Lung (tissue), 12 donors: ENCODE results near the gene SEPTIN5. TPM values are rescaled to one million over a fixed set of nuclear protein-coding genes. Genes with fewer than 3 reads are reported as not detected.

ENCODE experiments used
- ATAC-seq: fragments of 200-7000 bp; cut with Tn5 transposase; one replicate; pipeline ENCODE4 v1.9.1; 2020; ENCODE audit warnings: moderate number of reproducible peaks; ENCODE audit not compliant: insufficient read depth, low FRiP score
- DNase-seq, 3 donors: peaks; one replicate each; pipeline ENCODE4 v3.0.0-alpha.2; 2013 to 2017
- H3K27ac ChIP-seq, 2 donors: one replicate each; pipeline ENCODE4 v1.5.1; 2013; ENCODE audit warnings: mild to moderate bottlenecking in 2 of 2, moderate library complexity in 2 of 2, control low read depth in 1 of 2, inconsistent platforms in 1 of 2, low read depth in 1 of 2, low read length in 1 of 2
- H3K27me3 ChIP-seq, 3 donors: one replicate each; pipeline ENCODE4 v1.5.1; 2013; ENCODE audit warnings: low read length in 2 of 3; ENCODE audit not compliant: control insufficient read depth in 3 of 3, insufficient read depth in 3 of 3
- H3K36me3 ChIP-seq, 4 donors: one replicate each; pipeline ENCODE4 v1.5.1; 2013; ENCODE audit warnings: low read length in 4 of 4, mild to moderate bottlenecking in 1 of 4, moderate library complexity in 1 of 4; ENCODE audit not compliant: control insufficient read depth in 4 of 4, insufficient read depth in 4 of 4
- H3K4me1 ChIP-seq, 5 donors: one replicate each; pipeline ENCODE4 v1.5.1; 2013; ENCODE audit warnings: low read length in 5 of 5, mild to moderate bottlenecking in 2 of 5, moderate library complexity in 1 of 5; ENCODE audit not compliant: control insufficient read depth in 5 of 5, insufficient read depth in 5 of 5
- H3K4me3 ChIP-seq: one replicate; pipeline ENCODE4 v1.5.1; 2013; ENCODE audit warnings: mild to moderate bottlenecking, control low read depth, moderate library complexity
- H3K9ac ChIP-seq, 2 donors: one replicate each; pipeline ENCODE4 v1.5.1; 2013; ENCODE audit warnings: low read length in 2 of 2, control low read depth in 1 of 2; ENCODE audit not compliant: insufficient read depth in 1 of 2
- H3K9me3 ChIP-seq, 4 donors: one replicate each; pipeline ENCODE4 v1.5.1; 2013; ENCODE audit warnings: low read length in 3 of 4, mild to moderate bottlenecking in 1 of 4, moderate library complexity in 1 of 4; ENCODE audit not compliant: control insufficient read depth in 4 of 4, insufficient read depth in 3 of 4
- CTCF ChIP-seq: IDR thresholded peaks from 2 replicates; pipeline ENCODE4 v1.5.1; 2012; ENCODE audit warnings: mild to moderate bottlenecking; ENCODE audit errors: control extremely low read depth, extremely low read depth
- WGBS, 2 donors: extraction: QIAGEN DNeasy Blood & Tissue Kit; methylation state at CpG; one replicate each; pipeline ENCODE4 v1.1.7; 2013; 5-methylcytosine and 5-hydroxymethylcytosine counted together
- polyA plus RNA-seq, 2 donors: library from polyadenylated mRNA; stranded (reverse); fragments of 200-250 nt; gene quantifications; one replicate each; pipeline ENCODE4 v1.2.1, GENCODE V29; 2013
- total RNA-seq, 2 donors: library from RNA; depleted of rRNA in 1 of 2; stranded (reverse); fragments of >200 nt in 1 of 2; gene quantifications; one replicate each; pipeline ENCODE4 v1.2.1, GENCODE V29; 2014 to 2021
- donor health status: control.
- donor health status: control.
- donor health status: Bipolar disorder and iron deficiency.
- donor health status: healthy.
- donor health status: DM: yes; HTN: yes; CAD: no.

The SEPTIN5 gene
- total and polyA plus RNA-seq, 4 donors: 10.4 to 32.5 (median 14.2) TPM

DNA sequence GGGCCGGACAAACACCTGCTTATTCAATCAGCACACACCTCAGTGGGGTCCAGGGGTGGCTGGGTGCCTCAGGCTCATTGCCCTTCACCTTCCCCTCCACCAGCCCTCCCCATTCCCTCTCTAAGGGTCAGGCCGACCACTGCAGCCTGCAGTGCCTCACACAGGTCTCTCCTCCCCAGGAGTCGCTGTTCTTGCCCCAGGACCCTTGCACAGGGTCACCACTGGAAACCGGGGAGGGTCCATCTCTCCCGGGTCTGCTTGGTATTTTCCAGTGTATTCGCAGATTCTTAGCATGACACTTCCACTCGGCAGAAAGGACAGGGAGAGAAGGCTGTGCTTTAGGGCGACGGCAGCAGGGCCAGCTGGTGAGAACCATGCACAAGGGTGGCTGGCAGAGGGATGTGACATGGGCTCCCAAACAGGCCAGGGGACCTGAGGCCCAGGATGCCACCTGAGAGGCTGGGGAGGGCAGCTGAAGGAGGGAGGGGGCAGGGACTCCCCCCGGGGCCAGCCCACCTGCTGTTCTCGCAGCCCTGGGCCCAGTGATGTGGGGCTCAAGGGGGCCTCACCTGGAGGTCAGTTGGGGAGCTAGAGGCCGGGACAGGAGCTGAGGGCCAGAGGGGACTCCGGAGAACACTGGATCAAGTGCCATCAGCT is 30.2 kb downstream of the SEPTIN5 start:
- H3K36me3 ChIP-seq: no peaks in the 10 kb centered on the region
- TF ChIP-seq CTCF: no peak
- 87 to 91% methylated on average over 13 of the region's 13 CpGs for WGBS, 2 donors
- no peak overlapping the region for H3K27ac ChIP-seq
- DNase-seq (no peak), ATAC-seq (no peak)
- no peak overlapping the region for H3K4me3 ChIP-seq
- no peaks in the 10 kb centered on the region for H3K9me3 ChIP-seq
- no peak overlapping the region for H3K9ac ChIP-seq
- no peaks in the 10 kb centered on the region for H3K27me3 ChIP-seq
- peaks cover 0 to 21% (median 0%) of the 10 kb centered on the region in 5 donors for H3K4me1 ChIP-seq

DNA sequence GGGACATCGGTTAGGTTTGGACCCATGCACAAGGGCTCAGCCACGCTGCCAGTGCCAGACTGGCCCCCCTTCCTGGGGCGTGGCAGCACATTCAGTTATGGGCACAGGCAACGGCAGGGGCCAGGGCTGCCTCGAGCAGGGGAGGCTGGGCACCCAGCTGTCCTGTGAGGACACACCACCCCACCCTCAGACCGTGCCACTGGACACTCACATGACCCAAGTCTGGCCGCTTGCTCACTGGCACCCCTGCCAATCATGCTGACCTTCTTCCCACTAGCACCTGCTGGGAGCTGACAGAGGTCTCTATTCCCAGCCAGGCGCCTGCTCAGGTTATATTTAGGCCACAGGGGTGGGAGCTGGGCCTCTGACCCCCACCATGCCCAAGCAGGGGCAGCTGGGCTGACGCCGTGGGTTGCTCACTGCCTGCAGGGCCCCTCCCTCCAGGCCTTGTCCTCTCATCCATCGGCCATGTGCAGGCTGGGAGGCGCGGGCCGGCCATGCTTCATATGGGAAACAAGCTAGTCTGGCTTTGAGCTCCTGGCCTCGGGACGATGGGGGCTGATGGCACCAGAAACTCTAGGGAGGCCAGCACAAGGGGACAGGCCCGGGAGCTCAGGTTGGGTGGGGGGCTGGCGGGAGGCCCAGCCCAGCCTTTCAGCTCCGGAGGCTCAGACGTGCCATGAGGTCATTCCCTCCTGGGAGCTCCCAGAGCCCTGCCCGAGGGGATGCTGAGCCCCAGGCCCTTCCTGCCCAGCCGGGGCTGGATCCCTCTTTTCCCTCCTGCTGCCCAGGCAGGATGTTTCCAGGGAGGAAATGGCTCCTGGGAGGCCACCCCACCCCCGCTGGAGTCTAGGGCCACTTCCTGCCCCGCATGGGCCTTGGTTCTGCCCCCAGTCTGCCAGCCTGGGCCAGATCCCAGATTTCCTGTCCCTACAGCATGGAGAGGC is 31.1 kb downstream of the SEPTIN5 start:
- DNase-seq (peak in 1 of 3 donors; percentile 37), ATAC-seq (no peak)
- Histone ChIP-seq H3K36me3 (no peaks in the 10 kb centered on the region), H3K4me3 (no peak overlapping the region), H3K27me3 (no peaks in the 10 kb centered on the region), H3K9ac (no peak overlapping the region), H3K9me3 (no peaks in the 10 kb centered on the region), H3K27ac (no peak overlapping the region), H3K4me1 (peaks cover 0 to 21% (median 0%) of the 10 kb centered on the region in 5 donors)
- WGBS, 2 donors: 71 to 83% methylated on average over 22 to 24 of the region's 24 CpGs
- no peak for TF ChIP-seq CTCF

GRCh38 chr22:19746726-19747125 is 32.4 kb downstream of the SEPTIN5 start:
- Histone ChIP-seq H3K4me1 (peaks cover 0 to 23% (median 0%) of the 10 kb centered on the region in 5 donors), H3K27me3 (no peaks in the 10 kb centered on the region), H3K9me3 (no peaks in the 10 kb centered on the region), H3K4me3 (no peak overlapping the region), H3K36me3 (no peaks in the 10 kb centered on the region), H3K9ac (no peak overlapping the region), H3K27ac (no peak overlapping the region)
- TF ChIP-seq CTCF: no peak
- ATAC-seq (no peak), DNase-seq (no peak)
- 91 to 93% methylated on average over 11 to 13 of the region's 13 CpGs for WGBS, 2 donors
